Measurements from ENCODE around the gene FHIP1A.

FHIP1A gene

GRCh38 chr4:151417766-151418376 is 8.9 kb downstream of the FHIP1A start:
- DNase-seq (ENCODE audit: low read depth): no peak
- no peak for TF ChIP-seq CTCF (IDR thresholded peaks at IDR 0.05; ENCODE audit: insufficient read depth, low read depth, low read length, missing control alignments)
- H3K4me3 ChIP-seq (ENCODE audit: low read depth, low read length): no peak overlapping the region

GRCh38 chr4:151418385-151418784 is 9.4 kb downstream of the FHIP1A start:
- no peak for DNase-seq (ENCODE audit: low read depth)
- no peak overlapping the region for H3K4me3 ChIP-seq (ENCODE audit: low read depth, low read length)
- TF ChIP-seq CTCF (IDR thresholded peaks at IDR 0.05; ENCODE audit: insufficient read depth, low read depth, low read length, missing control alignments): no peak

- H3K4me3 ChIP-seq (ENCODE audit: low read depth, low read length): no peak overlapping the region
- TF ChIP-seq CTCF (IDR thresholded peaks at IDR 0.05; ENCODE audit: insufficient read depth, low read depth, low read length, missing control alignments): no peak
- DNase-seq (ENCODE audit: low read depth): no peak
Observed at GRCh38 chr4:151418856-151419255, 9.9 kb downstream of the FHIP1A start.

GRCh38 chr4:151420250-151420807 is 11.4 kb downstream of the FHIP1A start:
- TF ChIP-seq CTCF (IDR thresholded peaks at IDR 0.05; ENCODE audit: insufficient read depth, low read depth, low read length, missing control alignments): no peak
- DNase-seq (ENCODE audit: low read depth): no peak
- no peak overlapping the region for H3K4me3 ChIP-seq (ENCODE audit: low read depth, low read length)

- DNase-seq (ENCODE audit: low read depth): no peak
- no peak overlapping the region for H3K4me3 ChIP-seq (ENCODE audit: low read depth, low read length)
- TF ChIP-seq CTCF (IDR thresholded peaks at IDR 0.05; ENCODE audit: insufficient read depth, low read depth, low read length, missing control alignments): no peak
Observed at GRCh38 chr4:151422854-151423253, 13.9 kb downstream of the FHIP1A start.

GRCh38 chr4:151426513-151426912 is 17.5 kb downstream of the FHIP1A start:
- TF ChIP-seq CTCF (IDR thresholded peaks at IDR 0.05; ENCODE audit: insufficient read depth, low read depth, low read length, missing control alignments): no peak
- no peak for DNase-seq (ENCODE audit: low read depth)
- H3K4me3 ChIP-seq (ENCODE audit: low read depth, low read length): no peak overlapping the region

- no peak for TF ChIP-seq CTCF (IDR thresholded peaks at IDR 0.05; ENCODE audit: insufficient read depth, low read depth, low read length, missing control alignments)
- DNase-seq (ENCODE audit: low read depth): no peak
- H3K4me3 ChIP-seq (ENCODE audit: low read depth, low read length): no peak overlapping the region
Observed at GRCh38 chr4:151427266-151427665, 18.3 kb downstream of the FHIP1A start.
